Cardiac fibroblast (primary cell): ENCODE measurements around the gene HK2.

Experiments used
- DNase-seq, 2 donors: peaks; one replicate each; pipeline versions ENCODE4 v3.0.0 to v3.0.0-alpha.2; 2010; ENCODE audit warnings: low read depth in 2 of 2
- H3K4me3 ChIP-seq, 2 donors: replicated peaks in 1 of 2; 1 replicate in 1 of 2; 2 replicates in 1 of 2; pipeline ENCODE4 v1.5.1; 2011; ENCODE audit warnings: low read depth in 2 of 2, low read length in 2 of 2, mild to moderate bottlenecking in 2 of 2, moderate library complexity in 1 of 2
- CTCF ChIP-seq: IDR thresholded peaks from one replicate; pipeline ENCODE4 v1.5.1; 2011; ENCODE audit warnings: low read depth, mild to moderate bottlenecking, low read length, inconsistent platforms

The HK2 gene

GRCh38 chr2:74872389-74872836 lies 38.5 kb downstream of the HK2 start:
- TF ChIP-seq CTCF: no peak
- H3K4me3 ChIP-seq: no peak overlapping the region

GRCh38 chr2:74873012-74873665 lies 39.2 kb downstream of the HK2 start:
- no peak overlapping the region for H3K4me3 ChIP-seq
- no peak for TF ChIP-seq CTCF
- DNase-seq: no peak

More at GRCh38 chr2:74872389-74872836, 38.5 kb downstream of the HK2 start:
- DNase-seq: peak in 1 of 2 donors; percentile 49

GRCh38 chr2:74873678-74874640 lies 40.0 kb downstream of the HK2 start:
- no peak overlapping the region for H3K4me3 ChIP-seq
- no peak for TF ChIP-seq CTCF
- no peak for DNase-seq

- peak; percentile 75 to 82 for DNase-seq
- TF ChIP-seq CTCF: peak; percentile 37
- no peak overlapping the region for H3K4me3 ChIP-seq
Observed at GRCh38 chr2:74876081-74876886, 42.4 kb downstream of the HK2 start.

GRCh38 chr2:74877376-74877775 lies 43.4 kb downstream of the HK2 start:
- no peak overlapping the region for H3K4me3 ChIP-seq
- no peak for DNase-seq
- TF ChIP-seq CTCF: no peak

GRCh38 chr2:74877781-74878433 lies 44.0 kb downstream of the HK2 start:
- no peak overlapping the region for H3K4me3 ChIP-seq
- DNase-seq: no peak
- no peak for TF ChIP-seq CTCF
